KOPT-K1 (cell line): ENCODE data around the gene VPS13D.

Experiments used
- H3K27ac ChIP-seq: fragments of 200-600 bp; sonication (generic); 2 replicates; pipeline ENCODE4 v1.5.1; 2016; ENCODE audit warnings: antibody characterized with exemption, mild to moderate bottlenecking, low read depth, low read length; ENCODE audit not compliant: poor library complexity, severe bottlenecking
- H3K36me3 ChIP-seq: fragments of 200-600 bp; sonication (generic); 2 replicates; pipeline ENCODE4 v1.5.1; 2017; ENCODE audit warnings: antibody characterized with exemption, mild to moderate bottlenecking, low read length, moderate library complexity; ENCODE audit not compliant: insufficient read depth
- H3K9me3 ChIP-seq: fragments of 200-600 bp; sonication (generic); 2 replicates; pipeline ENCODE4 v1.5.1; 2017; ENCODE audit warnings: antibody characterized with exemption, low read length, mild to moderate bottlenecking; ENCODE audit not compliant: insufficient read depth, poor library complexity, severe bottlenecking

The VPS13D gene

GRCh38 chr1:12505231-12505630 lies 275.4 kb downstream of the VPS13D start:
- no peak overlapping the region for H3K27ac ChIP-seq

DNA sequence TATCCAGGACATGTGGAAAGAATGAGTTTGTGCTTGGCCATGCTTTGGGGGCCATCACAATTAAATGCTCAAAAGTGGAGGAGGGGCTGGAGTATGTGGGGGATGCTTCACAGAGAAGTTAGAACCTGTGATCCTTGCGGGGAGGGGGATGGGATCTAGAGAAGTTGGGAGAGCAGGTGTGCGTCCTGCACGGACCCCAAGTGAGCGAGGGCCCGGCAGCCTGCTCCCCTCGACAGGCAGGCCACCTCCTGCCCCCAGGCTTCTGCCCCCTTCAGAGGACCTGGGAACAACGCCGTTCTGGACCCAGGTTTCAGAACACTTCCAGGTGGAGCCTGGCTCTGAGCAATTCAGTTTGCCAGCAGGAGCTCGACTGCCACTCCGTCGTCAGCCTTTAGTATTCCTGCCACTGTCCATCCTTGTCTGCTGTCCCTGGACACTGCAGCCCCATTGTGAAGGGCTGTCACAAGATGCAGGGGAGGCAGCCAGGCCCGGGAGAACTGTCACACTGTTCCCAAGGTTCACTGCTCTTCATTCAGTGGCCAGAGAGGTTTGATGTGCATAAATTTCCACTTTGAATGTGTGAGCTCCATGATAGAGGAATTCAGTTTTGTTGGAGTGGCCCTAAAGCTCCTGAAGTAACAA lies 275.9 kb downstream of the VPS13D start:
- no peak overlapping the region for H3K27ac ChIP-seq
- no peaks in the 10 kb centered on the region for H3K9me3 ChIP-seq
- H3K36me3 ChIP-seq = peaks cover 22% of the 10 kb centered on the region

More at GRCh38 chr1:12505231-12505630, 275.4 kb downstream of the VPS13D start:
- no peaks in the 10 kb centered on the region for H3K9me3 ChIP-seq
- H3K36me3 ChIP-seq = peaks cover 22% of the 10 kb centered on the region

DNA sequence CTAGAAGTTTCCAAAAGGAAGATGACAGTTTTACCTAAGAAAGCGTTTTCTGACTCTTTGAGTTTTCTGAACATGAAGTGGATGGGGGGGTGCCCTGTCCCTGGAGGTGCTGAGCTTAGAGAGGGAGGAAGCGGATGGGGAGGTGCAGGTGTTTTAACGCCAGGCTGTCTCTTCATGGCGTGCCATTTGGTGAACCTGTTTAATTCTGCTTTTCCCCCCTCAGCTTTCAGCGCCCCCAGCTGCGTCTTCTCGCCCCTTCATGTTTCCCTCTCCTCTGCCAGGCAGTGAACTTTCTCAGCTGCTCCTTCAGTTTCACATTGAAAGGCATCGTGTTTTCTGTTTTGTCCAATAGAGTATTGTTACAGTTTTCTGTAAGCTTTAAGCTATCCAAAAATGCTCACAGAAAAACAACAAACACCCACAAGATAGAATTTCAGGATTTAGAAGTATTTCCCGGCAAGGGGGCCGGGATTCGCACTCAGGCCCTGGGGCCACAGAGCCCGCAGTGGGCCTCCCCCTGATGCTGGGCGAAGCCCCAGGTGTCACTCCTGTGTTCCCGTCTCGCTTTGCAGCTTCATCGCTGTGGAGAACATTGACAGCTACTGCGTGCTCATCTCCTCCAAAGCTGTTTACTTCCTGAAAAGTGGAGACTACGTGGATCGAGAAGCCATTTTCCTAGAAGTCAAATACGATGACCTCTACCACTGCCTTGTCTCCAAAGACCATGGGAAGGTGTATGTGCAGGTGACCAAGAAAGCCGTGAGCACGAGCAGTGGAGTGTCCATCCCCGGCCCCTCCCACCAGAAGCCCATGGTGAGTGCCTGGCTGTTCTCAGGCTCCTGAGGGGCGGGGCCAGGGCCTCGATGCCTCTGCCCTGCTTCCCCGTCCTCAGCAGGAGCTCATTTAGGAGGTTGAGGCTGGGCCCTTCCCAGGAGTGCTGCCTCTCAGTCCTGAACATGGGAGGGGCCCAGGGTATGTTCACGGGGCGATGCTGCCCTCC lies 276.8 kb downstream of the VPS13D start:
- Histone ChIP-seq H3K36me3 (peaks cover 22% of the 10 kb centered on the region), H3K27ac (no peak overlapping the region)

GRCh38 chr1:12507631-12508030 lies 277.8 kb downstream of the VPS13D start:
- no peak overlapping the region for H3K27ac ChIP-seq
- H3K36me3 ChIP-seq = peaks cover 22% of the 10 kb centered on the region
- no peaks in the 10 kb centered on the region for H3K9me3 ChIP-seq

More for the DNA sequence above, 276.8 kb downstream of the VPS13D start:
- H3K9me3 ChIP-seq = no peaks in the 10 kb centered on the region

DNA sequence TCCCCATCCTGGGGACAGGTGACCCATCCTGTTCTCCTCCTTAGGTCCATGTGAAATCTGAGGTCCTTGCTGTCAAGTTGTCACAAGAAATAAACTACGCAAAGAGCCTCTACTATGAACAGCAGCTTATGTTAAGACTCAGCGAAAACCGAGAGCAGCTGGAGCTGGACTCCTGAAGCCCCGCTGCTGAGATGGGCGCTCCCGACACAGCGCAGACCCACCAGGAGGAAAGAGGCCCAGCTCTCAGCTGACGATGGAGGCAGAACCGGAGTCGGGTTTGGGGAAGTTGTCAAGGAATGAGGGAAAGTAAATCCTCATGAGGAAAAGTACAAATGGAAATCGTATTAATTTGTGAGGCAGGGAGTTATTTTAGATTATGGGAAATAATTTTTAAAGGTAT lies 279.0 kb downstream of the VPS13D start:
- H3K9me3 ChIP-seq = no peaks in the 10 kb centered on the region
- H3K27ac ChIP-seq = no peak overlapping the region
- peaks cover 22% of the 10 kb centered on the region for H3K36me3 ChIP-seq

DNA sequence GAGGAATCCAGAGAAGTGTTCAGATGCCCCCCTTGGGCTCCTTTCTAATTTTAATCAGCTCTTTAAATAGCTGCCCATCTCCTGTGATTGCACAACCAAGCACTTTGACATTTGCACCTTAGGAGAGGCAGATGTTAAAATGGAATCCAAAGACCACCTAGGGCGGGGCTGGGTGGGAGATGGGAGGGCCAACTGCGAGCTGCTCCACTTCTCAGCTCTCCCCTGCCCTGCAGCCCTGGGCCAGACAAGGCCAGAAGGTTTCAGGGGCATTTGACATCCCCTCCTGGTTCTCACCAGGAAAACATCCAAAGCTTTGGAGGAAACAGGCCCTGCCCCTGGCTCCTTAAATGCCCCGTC lies 281.3 kb downstream of the VPS13D start:
- Histone ChIP-seq H3K27ac (peak overlapping the region; percentile 80), H3K36me3 (peaks cover 22% of the 10 kb centered on the region), H3K9me3 (no peaks in the 10 kb centered on the region)

GRCh38 chr1:12511516-12512468 lies 282.0 kb downstream of the VPS13D start:
- H3K36me3 ChIP-seq = peaks cover 20% of the 10 kb centered on the region
- H3K9me3 ChIP-seq = no peaks in the 10 kb centered on the region
- peak overlapping the region; percentile 80 for H3K27ac ChIP-seq

DNA sequence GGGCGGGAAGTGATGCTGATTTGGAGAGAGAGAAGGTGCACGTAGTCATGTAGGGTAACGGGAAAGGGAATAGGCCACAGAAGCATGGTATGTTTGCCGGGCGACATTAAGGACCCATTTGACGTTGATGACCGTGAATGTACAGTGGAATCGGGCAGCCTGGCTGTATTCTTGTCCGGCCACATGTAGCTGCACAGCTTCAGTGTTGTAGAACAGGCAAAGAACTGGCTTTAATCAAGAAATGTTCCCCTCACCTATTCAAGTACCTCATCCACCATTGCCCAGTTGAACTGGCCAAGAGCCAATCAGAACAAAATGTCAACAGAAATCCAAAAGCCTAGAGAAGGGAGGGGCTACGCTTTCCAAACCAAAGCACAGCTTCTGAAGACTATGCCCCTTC lies 283.4 kb downstream of the VPS13D start:
- Histone ChIP-seq H3K9me3 (no peaks in the 10 kb centered on the region), H3K27ac (no peak overlapping the region), H3K36me3 (peaks cover 9% of the 10 kb centered on the region; the same call in 1 of the 2 replicates)

- no peaks in the 10 kb centered on the region for H3K9me3 ChIP-seq
- no peak overlapping the region for H3K27ac ChIP-seq
- no peaks in the 10 kb centered on the region for H3K36me3 ChIP-seq
Measured at GRCh38 chr1:12514590-12514989, 284.8 kb downstream of the VPS13D start.

GRCh38 chr1:12515234-12515633 lies 285.4 kb downstream of the VPS13D start:
- no peak overlapping the region for H3K27ac ChIP-seq
- no peaks in the 10 kb centered on the region for H3K36me3 ChIP-seq
- H3K9me3 ChIP-seq = no peaks in the 10 kb centered on the region

DNA sequence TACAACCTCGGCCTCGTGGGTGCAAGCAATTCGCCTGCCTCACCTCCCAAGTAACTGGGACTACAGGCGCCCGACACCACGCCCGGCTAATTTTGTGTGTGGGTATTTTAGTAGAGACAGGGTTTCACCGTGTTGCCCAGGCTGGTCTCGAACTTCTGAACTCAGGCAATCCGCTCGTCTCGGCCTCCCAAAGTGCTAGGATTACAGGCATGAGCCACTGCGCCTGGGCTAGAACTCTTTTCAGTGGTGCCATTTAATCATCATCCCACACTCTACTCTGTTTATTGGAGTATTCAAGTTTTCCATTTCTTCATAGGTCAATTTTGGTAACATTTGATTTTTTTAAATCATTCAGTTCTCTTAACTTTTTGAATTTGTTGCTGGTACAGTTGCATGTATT lies 286.9 kb downstream of the VPS13D start:
- no peaks in the 10 kb centered on the region for H3K36me3 ChIP-seq
- H3K27ac ChIP-seq = no peak overlapping the region
- no peaks in the 10 kb centered on the region for H3K9me3 ChIP-seq

DNA sequence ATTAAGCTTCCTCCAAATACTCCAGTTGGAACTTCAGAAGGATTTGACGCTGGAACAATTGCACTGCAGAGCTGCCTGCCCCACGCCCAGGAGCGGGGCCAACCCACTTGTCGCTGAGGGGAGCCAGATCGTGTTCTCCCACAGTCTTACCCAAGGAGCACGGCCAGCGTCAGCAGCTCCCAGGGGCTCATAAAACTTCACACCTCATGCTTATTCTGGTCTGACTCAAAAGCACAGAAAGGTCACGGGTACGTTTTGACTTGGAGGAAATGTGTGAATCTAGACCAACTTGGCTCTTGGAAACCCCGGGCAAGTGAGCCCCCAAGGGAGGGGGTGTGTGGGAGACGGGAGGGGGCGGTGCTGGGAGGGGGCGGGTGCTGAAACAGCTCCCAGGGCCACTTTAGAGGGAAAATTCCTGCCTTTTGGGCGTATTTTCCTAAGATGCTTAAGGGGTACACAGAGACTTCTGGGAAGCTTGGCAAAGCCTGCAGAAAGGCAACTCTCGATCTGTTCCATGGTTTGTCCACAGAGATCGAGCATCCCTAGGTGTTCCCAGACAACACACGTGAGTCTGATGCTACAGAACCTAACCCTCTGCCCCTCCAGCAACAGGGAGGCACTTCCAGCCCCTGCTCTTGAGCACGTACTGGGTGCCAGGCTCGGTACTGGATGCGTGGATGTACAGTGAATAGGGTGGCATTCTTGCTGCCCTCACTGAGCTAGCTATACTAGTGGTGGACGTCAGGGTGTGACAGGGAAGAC lies 289.3 kb downstream of the VPS13D start:
- no peaks in the 10 kb centered on the region for H3K9me3 ChIP-seq
- no peaks in the 10 kb centered on the region for H3K36me3 ChIP-seq
- H3K27ac ChIP-seq = no peak overlapping the region

- Histone ChIP-seq H3K36me3 (no peaks in the 10 kb centered on the region), H3K27ac (no peak overlapping the region), H3K9me3 (no peaks in the 10 kb centered on the region)
Measured at GRCh38 chr1:12519693-12520364, 290.0 kb downstream of the VPS13D start.

DNA sequence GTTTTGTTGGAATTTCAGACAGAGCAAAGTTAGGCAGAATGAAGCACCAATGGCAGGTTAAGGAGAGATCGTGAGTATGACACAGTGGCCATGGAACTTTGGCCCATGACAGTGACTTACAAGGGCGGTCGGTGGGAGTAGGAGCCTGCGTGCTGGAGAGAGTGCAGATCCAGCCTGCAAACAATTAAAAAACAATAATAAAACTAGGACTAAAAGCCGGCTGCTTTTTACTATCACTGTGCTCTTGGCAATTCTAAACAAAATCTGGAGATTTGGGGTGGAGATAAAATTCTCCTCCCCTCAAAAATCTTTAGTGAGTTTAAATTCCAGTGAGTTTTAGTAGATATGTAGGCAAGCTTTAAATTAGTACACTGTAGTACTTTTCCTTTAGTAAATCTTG lies 291.3 kb downstream of the VPS13D start:
- Histone ChIP-seq H3K36me3 (no peaks in the 10 kb centered on the region), H3K9me3 (no peaks in the 10 kb centered on the region), H3K27ac (no peak overlapping the region)
